RWPE1 (cell line): ENCODE results near the gene ITK.

Experiments
- CTCF ChIA-PET: fragments of 350-600 bp; sonication (Branson Sonifier 250); formaldehyde crosslinking; extraction: SDS; loops from one replicate; lab custom pipeline; 2021; lab: Yijun Ruan, JAX
- POLR2A ChIA-PET: fragments of 400-600 bp; formaldehyde crosslinking; extraction: SDS; loops from one replicate; lab custom pipeline; 2020; ENCODE audit warnings: antibody characterized with exemption; ENCODE audit not compliant: low non-redundant PET; lab: Yijun Ruan, JAX
- DNase-seq: peaks from one replicate; pipeline ENCODE4 v3.0.0; 2012; ENCODE audit warnings: low spot score
- H3K27ac ChIP-seq: fragments of 450-650 bp; 2 replicates; pipeline ENCODE4 v1.5.1; 2017
- TF ChIP-seq, protein P1 (sequence below): fragments of 450-650 bp; conservative IDR thresholded peaks from 2 replicates; pipeline ENCODE4 v1.5.1; 2017; ENCODE audit warnings: low read depth, mild to moderate bottlenecking

ITK gene

DNA sequence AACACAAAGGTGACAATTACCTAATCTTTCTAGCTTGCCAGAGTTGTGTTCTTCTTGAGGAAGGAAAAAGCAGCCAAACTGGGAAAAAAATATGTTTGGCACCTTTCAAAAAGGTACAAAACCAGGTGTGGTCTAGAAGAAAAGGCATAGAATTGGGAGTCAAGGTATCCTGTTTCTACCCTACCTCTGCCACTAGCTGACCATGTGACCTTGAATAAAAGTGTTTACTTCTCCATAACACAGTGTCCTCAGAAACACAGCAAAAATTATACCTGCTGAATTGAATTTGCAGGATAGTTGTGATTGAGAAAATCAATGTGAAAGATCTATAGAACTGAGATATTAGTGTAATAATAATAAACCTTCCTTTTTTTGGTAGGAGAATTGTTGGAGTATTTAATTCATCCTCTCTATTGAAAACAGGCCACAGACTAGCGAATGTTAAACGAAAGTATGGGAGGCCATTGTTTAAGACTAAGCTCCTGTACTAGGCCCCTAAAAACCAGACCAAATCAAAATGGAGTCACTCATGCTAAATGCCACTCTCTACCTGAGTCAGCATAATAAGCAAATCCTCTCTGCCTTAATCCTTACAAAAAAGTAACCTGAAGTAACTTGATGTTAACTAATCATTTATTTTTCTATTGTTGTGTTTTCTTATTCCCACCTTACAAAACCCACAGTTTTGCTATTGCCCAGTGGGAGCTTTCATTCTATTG, 97.8 kb downstream of the ITK start:
- CTCF ChIA-PET = interaction anchor here (0.6 kb wide), 2 partner anchors 403 to 783 kb away, joined by 3 to 4 read pairs; no protein-coding TSS in a partner anchor
- no peak for DNase-seq
- H3K27ac ChIP-seq = no peak overlapping the region
- POLR2A ChIA-PET = no interaction called here
- TF ChIP-seq, protein P1, sequence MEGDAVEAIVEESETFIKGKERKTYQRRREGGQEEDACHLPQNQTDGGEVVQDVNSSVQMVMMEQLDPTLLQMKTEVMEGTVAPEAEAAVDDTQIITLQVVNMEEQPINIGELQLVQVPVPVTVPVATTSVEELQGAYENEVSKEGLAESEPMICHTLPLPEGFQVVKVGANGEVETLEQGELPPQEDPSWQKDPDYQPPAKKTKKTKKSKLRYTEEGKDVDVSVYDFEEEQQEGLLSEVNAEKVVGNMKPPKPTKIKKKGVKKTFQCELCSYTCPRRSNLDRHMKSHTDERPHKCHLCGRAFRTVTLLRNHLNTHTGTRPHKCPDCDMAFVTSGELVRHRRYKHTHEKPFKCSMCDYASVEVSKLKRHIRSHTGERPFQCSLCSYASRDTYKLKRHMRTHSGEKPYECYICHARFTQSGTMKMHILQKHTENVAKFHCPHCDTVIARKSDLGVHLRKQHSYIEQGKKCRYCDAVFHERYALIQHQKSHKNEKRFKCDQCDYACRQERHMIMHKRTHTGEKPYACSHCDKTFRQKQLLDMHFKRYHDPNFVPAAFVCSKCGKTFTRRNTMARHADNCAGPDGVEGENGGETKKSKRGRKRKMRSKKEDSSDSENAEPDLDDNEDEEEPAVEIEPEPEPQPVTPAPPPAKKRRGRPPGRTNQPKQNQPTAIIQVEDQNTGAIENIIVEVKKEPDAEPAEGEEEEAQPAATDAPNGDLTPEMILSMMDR = no peak

DNA sequence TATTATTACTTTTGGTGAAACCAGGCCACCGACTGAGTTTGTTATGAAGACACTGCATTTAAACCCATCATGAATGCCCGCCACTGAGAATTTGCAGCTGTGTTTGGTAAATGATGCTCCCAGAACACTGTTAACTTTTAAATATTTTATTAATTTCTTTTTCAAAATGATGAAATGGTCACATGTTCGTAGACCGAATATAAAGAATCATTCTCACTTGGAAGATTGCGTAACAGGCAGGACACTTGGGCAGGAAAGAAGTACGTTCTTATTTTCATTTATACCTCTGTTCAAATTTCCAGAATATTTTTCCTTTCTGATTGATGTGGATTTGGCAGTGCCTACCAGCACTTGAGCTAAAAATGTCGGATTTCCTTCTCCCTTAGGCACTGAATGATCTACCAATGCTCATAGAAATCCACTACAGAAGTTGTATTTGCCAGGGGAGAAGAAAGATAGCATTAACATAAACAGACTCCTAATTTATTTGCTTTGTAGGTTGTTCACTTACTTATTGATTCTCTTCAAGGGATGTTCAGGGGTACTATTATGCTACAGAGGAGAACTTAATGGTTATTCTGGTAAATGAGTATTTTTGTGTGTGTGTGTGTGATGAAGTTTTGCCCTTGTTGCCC, 99.1 kb downstream of the ITK start:
- CTCF ChIA-PET = no interaction called here
- TF ChIP-seq, protein P1 = no peak

DNA sequence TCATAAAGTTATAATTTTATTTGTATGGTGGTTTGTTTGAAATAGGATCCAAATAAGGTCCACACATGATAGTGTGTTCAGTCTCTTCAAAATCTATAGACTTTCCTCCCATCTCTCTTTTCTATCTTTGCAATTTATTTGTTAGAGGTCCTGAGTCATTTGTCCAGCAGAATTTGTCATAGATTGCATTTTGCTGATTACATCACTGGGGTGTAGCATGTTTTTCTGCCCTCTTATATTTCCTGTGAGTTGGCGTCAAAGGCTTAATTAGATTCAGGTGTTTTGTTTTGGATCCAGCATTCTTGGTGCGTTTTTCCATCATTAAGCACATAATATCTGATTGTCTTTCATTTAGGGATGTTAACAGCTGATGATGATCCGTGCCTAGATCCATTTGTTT, 100.3 kb downstream of the ITK start:
- CTCF ChIA-PET = interaction anchor here (1.3 kb wide), 1 partner anchor 28 kb away, joined by 3 read pairs; no protein-coding TSS in a partner anchor
- peak; percentile 51 for DNase-seq
- TF ChIP-seq, protein P1 = no peak
- POLR2A ChIA-PET = no interaction called here
- H3K27ac ChIP-seq = no peak overlapping the region

More for the DNA sequence above, 99.1 kb downstream of the ITK start:
- POLR2A ChIA-PET = no interaction called here
- H3K27ac ChIP-seq = no peak overlapping the region
- DNase-seq = no peak

DNA sequence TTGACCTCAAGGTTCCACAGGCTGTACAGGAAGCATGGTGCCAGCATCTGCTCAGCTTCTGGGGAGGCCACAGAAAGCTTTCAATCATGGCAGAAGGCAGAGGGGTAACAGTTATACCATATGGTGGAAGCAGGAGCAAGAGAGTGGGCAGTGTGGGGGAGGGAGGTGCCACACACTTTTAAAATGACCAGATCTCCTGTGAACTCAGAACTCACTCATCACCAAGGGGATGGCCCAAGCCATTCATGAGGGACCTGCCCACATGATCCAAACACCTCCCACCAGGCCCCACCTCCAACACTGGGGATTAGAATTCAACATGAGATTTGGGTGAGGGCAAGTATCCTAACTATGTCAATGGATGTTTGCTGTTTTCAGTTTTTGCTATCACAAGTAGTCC, 101.5 kb downstream of the ITK start:
- POLR2A ChIA-PET = no interaction called here
- no peak for DNase-seq
- CTCF ChIA-PET = no interaction called here
- TF ChIP-seq, protein P1 = no peak
- no peak overlapping the region for H3K27ac ChIP-seq

DNA sequence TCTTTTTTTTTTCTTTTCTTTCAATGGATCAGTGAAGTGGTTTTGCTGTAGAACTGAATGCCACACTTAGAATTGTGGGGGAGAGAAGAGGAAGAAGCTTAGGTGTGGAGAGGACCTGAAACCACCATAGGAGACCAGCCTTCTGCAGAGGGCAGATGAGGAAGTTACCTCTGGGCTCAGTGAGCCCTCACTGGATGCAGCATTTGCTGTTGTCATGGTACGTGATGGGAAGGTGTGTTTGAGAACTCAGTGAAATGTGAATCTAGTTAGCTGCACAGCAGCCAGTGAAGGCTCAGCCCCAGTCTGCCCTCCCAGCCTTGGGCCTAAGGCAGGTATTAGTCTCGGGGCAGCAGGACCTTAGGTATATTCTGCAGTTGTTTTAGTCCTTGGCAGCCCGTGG, 102.8 kb downstream of the ITK start:
- ChIA-PET CTCF (interaction anchor here (0.6 to 0.7 kb wide), 3 partner anchors 45 to 800 kb away, joined by 3 read pairs; no protein-coding TSS in a partner anchor), POLR2A (no interaction called here)
- H3K27ac ChIP-seq = no peak overlapping the region
- no peak for DNase-seq
- TF ChIP-seq, protein P1 = no peak

DNA sequence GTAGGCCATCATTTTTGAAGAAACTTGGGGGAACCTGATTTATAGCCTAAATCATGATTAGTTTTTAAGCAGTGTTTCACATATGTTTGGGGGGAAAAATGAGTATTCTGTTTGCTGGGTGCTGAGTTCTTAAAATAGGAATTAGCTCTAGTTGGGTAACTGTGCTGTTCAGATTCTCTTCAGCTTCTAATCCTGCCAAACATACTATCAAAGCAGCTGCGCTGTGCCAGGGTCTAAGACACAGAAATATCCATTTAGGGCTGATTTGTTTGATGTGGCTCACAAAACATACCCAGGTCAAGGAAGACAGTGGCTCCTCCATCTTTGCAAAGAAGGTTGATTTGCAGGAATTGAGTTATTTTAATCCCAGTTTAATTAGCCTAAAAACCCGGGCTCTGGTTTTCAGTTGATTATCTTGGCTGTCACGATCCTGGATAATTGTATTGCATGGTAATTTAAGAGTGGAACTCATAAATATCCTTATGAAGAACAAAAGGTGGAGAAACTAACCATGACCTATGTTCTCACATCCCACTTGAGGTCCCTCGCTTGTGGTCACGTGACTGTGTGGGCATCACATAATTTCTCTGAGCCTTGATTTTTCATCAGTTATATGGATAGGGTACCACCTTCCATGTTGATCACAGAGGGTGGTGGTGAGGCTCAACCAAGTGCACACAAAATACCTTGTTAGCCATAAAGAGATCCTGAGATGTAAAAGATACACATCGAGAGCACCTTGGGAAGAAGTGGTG, 104.0 kb downstream of the ITK start:
- no peak overlapping the region for H3K27ac ChIP-seq
- ChIA-PET CTCF (interaction anchor here (0.6 to 0.7 kb wide), 3 partner anchors 274 to 832 kb away, joined by 3 read pairs; no protein-coding TSS in a partner anchor), POLR2A (no interaction called here)
- TF ChIP-seq, protein P1 = no peak
- DNase-seq = no peak
